ENCODE data around the gene LYPLAL1.

DNA sequence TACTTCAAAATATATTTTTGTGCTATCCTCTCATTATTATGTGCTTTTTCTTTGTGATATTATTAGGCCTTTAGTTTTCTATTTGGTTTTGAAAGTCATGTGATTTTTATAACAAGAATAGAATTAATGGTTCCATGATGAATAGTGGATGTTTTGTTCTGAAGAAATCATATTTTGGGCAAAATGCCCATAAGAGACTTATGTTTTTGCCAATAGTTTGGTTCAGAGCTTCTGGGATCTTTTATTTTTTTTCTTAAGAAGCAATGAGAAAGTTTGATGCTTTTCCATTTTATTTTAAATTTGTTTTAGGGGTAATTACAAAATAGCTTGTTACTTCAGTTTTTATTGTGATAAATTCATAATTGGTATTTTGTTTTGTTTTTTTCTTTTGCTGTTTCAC lies 49.8 kb downstream of the LYPLAL1 start:
- TF ChIP-seq ETV5 (CRISPR knock-in tag; IDR thresholded peaks at IDR 0.05; ENCODE audit: low read depth) = no peak
- no peak for TF ChIP-seq MAX (CRISPR knock-in tag; IDR thresholded peaks at IDR 0.05)
- no peak for TF ChIP-seq TCF7 (IDR thresholded peaks at IDR 0.05; ENCODE audit: borderline replicate concordance)
- no peak for TF ChIP-seq ZNF431 (CRISPR knock-in tag; IDR thresholded peaks at IDR 0.05)
- no peak for TF ChIP-seq ZBTB40 (IDR thresholded peaks at IDR 0.05)
- TF ChIP-seq ZBTB40 (CRISPR knock-in tag; IDR thresholded peaks at IDR 0.05) = no peak
- no peak for TF ChIP-seq CTCF (IDR thresholded peaks at IDR 0.05 in 2 of 3, conservative IDR thresholded peaks at IDR 0.05 in 1 of 3; ENCODE audit: insufficient read depth in 2 of 3, low read depth in 1 of 3, low read length in 3 of 3)
- 0 out of 2 replicates have a peak, but pooled peaks have one; percentile 25 for TF ChIP-seq ZNF512 (tag; IDR thresholded peaks at IDR 0.05)
- no peak for TF ChIP-seq RFX1 (IDR thresholded peaks at IDR 0.05)
